ENCODE data around the gene APBB2. TPM values are rescaled to one million over a fixed set of nuclear protein-coding genes. Genes with fewer than 3 reads are reported as not detected.

The APBB2 gene
- polyA plus RNA-seq, 3 donors, result 0.15 to 0.33 TPM; not detected in 1

- TF ChIP-seq CTCF (IDR thresholded peaks at IDR 0.05), result no peak
- H3K27me3 Mint-ChIP-seq (ENCODE audit: low read depth in 3 of 3), result peaks cover 0 to 2% (median 1%) of the 10 kb centered on the region in 3 donors
- Histone ChIP-seq H3K79me2 (ENCODE audit: insufficient read depth, low read length) (no peaks in the 10 kb centered on the region), H3K27ac (ENCODE audit: low read depth in 1 of 2, low read length in 2 of 2) (no peak overlapping the region), H3K27me3 (ENCODE audit: control insufficient read depth in 2 of 2, insufficient read depth in 2 of 2, low read length in 2 of 2) (no peaks in the 10 kb centered on the region), H4K20me1 (ENCODE audit: insufficient read depth, low read length) (no peaks in the 10 kb centered on the region), H2AFZ (ENCODE audit: insufficient read depth, low read depth, low read length, poor library complexity, severe bottlenecking) (no peak overlapping the region), H3K9ac (ENCODE audit: insufficient read depth, low read length, poor library complexity, severe bottlenecking) (no peak overlapping the region), H3K4me2 (replicated peaks; ENCODE audit: extremely low read depth, low read length, poor library complexity, severe bottlenecking) (no peak overlapping the region), H3K36me3 (replicated peaks in 1 of 2; ENCODE audit: control insufficient read depth in 1 of 2, insufficient read depth in 2 of 2, low read length in 2 of 2) (no peaks in the 10 kb centered on the region), H3K9me3 (replicated peaks in 1 of 2; ENCODE audit: control insufficient read depth in 1 of 2, insufficient read depth in 1 of 2, low read length in 2 of 2) (no peaks in the 10 kb centered on the region), H3K4me1 (ENCODE audit: control insufficient read depth in 1 of 2, insufficient read depth in 2 of 2, low read length in 2 of 2) (no peaks in the 10 kb centered on the region), H3K4me3 (replicated peaks in 1 of 3; ENCODE audit: low read depth in 2 of 3, low read length in 3 of 3) (no peak overlapping the region)
- peaks cover 0 to 2% (median 0%) of the 10 kb centered on the region in 7 donors for H3K9me3 Mint-ChIP-seq
- H3K27ac Mint-ChIP-seq, result no peak overlapping the region
- no CpG with 5 or more reads among the region's 1 CpG for WGBS (ENCODE audit: insufficient coverage)
- H3K4me1 Mint-ChIP-seq, result no peaks in the 10 kb centered on the region
- intact Hi-C loops (cut with micrococcal nuclease), result no loop called here
- no peak overlapping the region for H3K4me3 Mint-ChIP-seq
- DNase-seq, result no peak
- H3K36me3 Mint-ChIP-seq, result no peaks in the 10 kb centered on the region
Observed at GRCh38 chr4:41069838-41070237, 144.5 kb downstream of the APBB2 start.

GRCh38 chr4:41069257-41069656 is 145.1 kb downstream of the APBB2 start:
- TF ChIP-seq CTCF (IDR thresholded peaks at IDR 0.05), result no peak
- Histone ChIP-seq H3K4me3 (replicated peaks in 1 of 3; ENCODE audit: low read depth in 2 of 3, low read length in 3 of 3) (no peak overlapping the region), H3K36me3 (replicated peaks in 1 of 2; ENCODE audit: control insufficient read depth in 1 of 2, insufficient read depth in 2 of 2, low read length in 2 of 2) (no peaks in the 10 kb centered on the region), H3K9me3 (replicated peaks in 1 of 2; ENCODE audit: control insufficient read depth in 1 of 2, insufficient read depth in 1 of 2, low read length in 2 of 2) (no peaks in the 10 kb centered on the region), H3K27ac (ENCODE audit: low read depth in 1 of 2, low read length in 2 of 2) (no peak overlapping the region), H2AFZ (ENCODE audit: insufficient read depth, low read depth, low read length, poor library complexity, severe bottlenecking) (no peak overlapping the region), H3K4me1 (ENCODE audit: control insufficient read depth in 1 of 2, insufficient read depth in 2 of 2, low read length in 2 of 2) (no peaks in the 10 kb centered on the region), H3K27me3 (ENCODE audit: control insufficient read depth in 2 of 2, insufficient read depth in 2 of 2, low read length in 2 of 2) (no peaks in the 10 kb centered on the region), H3K9ac (ENCODE audit: insufficient read depth, low read length, poor library complexity, severe bottlenecking) (no peak overlapping the region), H3K79me2 (ENCODE audit: insufficient read depth, low read length) (no peaks in the 10 kb centered on the region), H3K4me2 (replicated peaks; ENCODE audit: extremely low read depth, low read length, poor library complexity, severe bottlenecking) (no peak overlapping the region), H4K20me1 (ENCODE audit: insufficient read depth, low read length) (no peaks in the 10 kb centered on the region)
- peaks cover 0 to 1% (median 0%) of the 10 kb centered on the region in 3 donors for H3K27me3 Mint-ChIP-seq (ENCODE audit: low read depth in 3 of 3)
- no peaks in the 10 kb centered on the region for H3K4me1 Mint-ChIP-seq
- no peak overlapping the region for H3K27ac Mint-ChIP-seq
- H3K4me3 Mint-ChIP-seq, result no peak overlapping the region
- peaks cover 0 to 2% (median 0%) of the 10 kb centered on the region in 7 donors for H3K9me3 Mint-ChIP-seq
- H3K36me3 Mint-ChIP-seq, result no peaks in the 10 kb centered on the region
- no peak for DNase-seq
- intact Hi-C loops (cut with micrococcal nuclease), result no loop called here
- 96% methylated on average over 4 of the region's 5 CpGs for WGBS (ENCODE audit: insufficient coverage)
